Measurements from ENCODE around the gene DCAKD. TPM values are rescaled to one million over a fixed set of nuclear protein-coding genes. Genes with fewer than 3 reads are reported as not detected.
"Not testable (repeated sequence)": the region's sequence is repeated elsewhere in the genome, so short reads cannot be mapped to it uniquely, and the experiment has no call there.

Gene DCAKD
- polyA plus RNA-seq, 1 donor, result 26.3 TPM

GRCh38 chr17:45070001-45070400, 18.6 kb upstream of the DCAKD start:
- no peak overlapping the region for H3K27ac ChIP-seq (ENCODE audit: low read length)
- H3K9me3 ChIP-seq (ENCODE audit: control insufficient read depth, low read depth, low read length), result no peaks in the 10 kb centered on the region
- DNase-seq, result no peak
- H3K4me3 ChIP-seq (ENCODE audit: low read length), result no peak overlapping the region
- peaks cover 22% of the 10 kb centered on the region for H3K36me3 ChIP-seq (ENCODE audit: control insufficient read depth, insufficient read depth, low read length)
- H3K4me1 ChIP-seq (ENCODE audit: control insufficient read depth, insufficient read depth, low read length), result no peaks in the 10 kb centered on the region
- WGBS (ENCODE audit: insufficient coverage, low lambda C conversion rate), result no CpG with 5 or more reads among the region's 8 CpGs
- H3K27me3 ChIP-seq (ENCODE audit: control insufficient read depth, insufficient read depth, low read length), result no peaks in the 10 kb centered on the region

GRCh38 chr17:45067637-45068036, 16.2 kb upstream of the DCAKD start:
- Histone ChIP-seq H3K27ac (ENCODE audit: low read length) (no peak overlapping the region), H3K27me3 (ENCODE audit: control insufficient read depth, insufficient read depth, low read length) (no peaks in the 10 kb centered on the region), H3K36me3 (ENCODE audit: control insufficient read depth, insufficient read depth, low read length) (peaks cover 8% of the 10 kb centered on the region), H3K4me3 (ENCODE audit: low read length) (no peak overlapping the region), H3K9me3 (ENCODE audit: control insufficient read depth, low read depth, low read length) (no peaks in the 10 kb centered on the region), H3K4me1 (ENCODE audit: control insufficient read depth, insufficient read depth, low read length) (peaks cover 9% of the 10 kb centered on the region)
- no CpG with 5 or more reads among the region's 2 CpGs for WGBS (ENCODE audit: insufficient coverage, low lambda C conversion rate)
- no peak for DNase-seq

- WGBS (ENCODE audit: insufficient coverage, low lambda C conversion rate), result no CpG with 5 or more reads among the region's 1 CpG
- Histone ChIP-seq H3K27me3 (ENCODE audit: control insufficient read depth, insufficient read depth, low read length) (no peaks in the 10 kb centered on the region), H3K4me3 (ENCODE audit: low read length) (no peak overlapping the region), H3K9me3 (ENCODE audit: control insufficient read depth, low read depth, low read length) (no peaks in the 10 kb centered on the region), H3K36me3 (ENCODE audit: control insufficient read depth, insufficient read depth, low read length) (peaks cover under 1% of the 10 kb centered on the region), H3K27ac (ENCODE audit: low read length) (no peak overlapping the region), H3K4me1 (ENCODE audit: control insufficient read depth, insufficient read depth, low read length) (peaks cover 16% of the 10 kb centered on the region)
- no peak for DNase-seq
Measured at GRCh38 chr17:45063198-45063597, 11.8 kb upstream of the DCAKD start.

- WGBS (ENCODE audit: insufficient coverage, low lambda C conversion rate), result 32% methylated on average over 4 of the region's 15 CpGs
- no peaks in the 10 kb centered on the region for H3K36me3 ChIP-seq (ENCODE audit: control insufficient read depth, insufficient read depth, low read length)
- H3K4me3 ChIP-seq (ENCODE audit: low read length), result peak overlapping the region; percentile 95
- no peaks in the 10 kb centered on the region for H3K27me3 ChIP-seq (ENCODE audit: control insufficient read depth, insufficient read depth, low read length)
- peaks cover 16% of the 10 kb centered on the region for H3K4me1 ChIP-seq (ENCODE audit: control insufficient read depth, insufficient read depth, low read length)
- peak overlapping the region; percentile 75 for H3K27ac ChIP-seq (ENCODE audit: low read length)
- no peak for DNase-seq
- H3K9me3 ChIP-seq (ENCODE audit: control insufficient read depth, low read depth, low read length), result no peaks in the 10 kb centered on the region
Measured at GRCh38 chr17:45061606-45062205, 10.3 kb upstream of the DCAKD start.

- Histone ChIP-seq H3K36me3 (ENCODE audit: control insufficient read depth, insufficient read depth, low read length) (no peaks in the 10 kb centered on the region), H3K9me3 (ENCODE audit: control insufficient read depth, low read depth, low read length) (no peaks in the 10 kb centered on the region), H3K4me3 (ENCODE audit: low read length) (peak within 1 kb of the TSS; percentile 95), H3K27me3 (ENCODE audit: control insufficient read depth, insufficient read depth, low read length) (no peaks in the 10 kb centered on the region), H3K27ac (ENCODE audit: low read length) (peak within 1 kb of the TSS; percentile 78), H3K4me1 (ENCODE audit: control insufficient read depth, insufficient read depth, low read length) (peaks cover 16% of the 10 kb centered on the region)
- DNase-seq, result peak; percentile 98 to 100
- WGBS (ENCODE audit: insufficient coverage, low lambda C conversion rate), result 0% methylated on average over 3 of the region's 50 CpGs
Measured at GRCh38 chr17:45060797-45061605, 9.6 kb upstream of the DCAKD start, which contains the start of gene NMT1. Gene NMT1, plus strand, starts transcription at chr17:45061317. Its CDS starts 13 bp downstream, at chr17:45061330.

GRCh38 chr17:45060382-45060796, 9.0 kb upstream of the DCAKD start:
- 17% methylated on average over 8 of the region's 15 CpGs for WGBS (ENCODE audit: insufficient coverage, low lambda C conversion rate)
- no peak for DNase-seq
- Histone ChIP-seq H3K4me1 (ENCODE audit: control insufficient read depth, insufficient read depth, low read length) (peaks cover 16% of the 10 kb centered on the region), H3K27me3 (ENCODE audit: control insufficient read depth, insufficient read depth, low read length) (no peaks in the 10 kb centered on the region), H3K9me3 (ENCODE audit: control insufficient read depth, low read depth, low read length) (no peaks in the 10 kb centered on the region), H3K4me3 (ENCODE audit: low read length) (peak overlapping the region; percentile 95), H3K27ac (ENCODE audit: low read length) (peak overlapping the region; percentile 78), H3K36me3 (ENCODE audit: control insufficient read depth, insufficient read depth, low read length) (no peaks in the 10 kb centered on the region)

GRCh38 chr17:45052052-45052772, 780 bp upstream of the DCAKD start:
- no CpG with 5 or more reads among the region's 36 CpGs for WGBS (ENCODE audit: insufficient coverage, low lambda C conversion rate)

GRCh38 chr17:45051720-45052051, 254 bp upstream of the DCAKD start:
- DNase-seq; H3K27me3 ChIP-seq (ENCODE audit: control insufficient read depth, insufficient read depth, low read length): not testable (repeated sequence)

More at GRCh38 chr17:45052052-45052772, 780 bp upstream of the DCAKD start:
- Histone ChIP-seq H3K27me3 (ENCODE audit: control insufficient read depth, insufficient read depth, low read length) (no peaks in the 10 kb centered on the region), H3K36me3 (ENCODE audit: control insufficient read depth, insufficient read depth, low read length) (no peaks in the 10 kb centered on the region), H3K4me3 (ENCODE audit: low read length) (peak overlapping the region; percentile 73), H3K9me3 (ENCODE audit: control insufficient read depth, low read depth, low read length) (no peaks in the 10 kb centered on the region), H3K27ac (ENCODE audit: low read length) (peak overlapping the region; percentile 72), H3K4me1 (ENCODE audit: control insufficient read depth, insufficient read depth, low read length) (peaks cover 3% of the 10 kb centered on the region)
- DNase-seq, result peak in 1 of 2 donors; percentile 46

GRCh38 chr17:45050481-45051059, 862 bp downstream of the DCAKD start:
- peak in 1 of 2 donors; percentile 62 for DNase-seq
- Histone ChIP-seq H3K36me3 (ENCODE audit: control insufficient read depth, insufficient read depth, low read length) (no peaks in the 10 kb centered on the region), H3K4me3 (ENCODE audit: low read length) (peak overlapping the region; percentile 74), H3K27ac (ENCODE audit: low read length) (peak overlapping the region; percentile 96), H3K9me3 (ENCODE audit: control insufficient read depth, low read depth, low read length) (no peaks in the 10 kb centered on the region), H3K27me3 (ENCODE audit: control insufficient read depth, insufficient read depth, low read length) (no peaks in the 10 kb centered on the region), H3K4me1 (ENCODE audit: control insufficient read depth, insufficient read depth, low read length) (peaks cover 3% of the 10 kb centered on the region)
- WGBS (ENCODE audit: insufficient coverage, low lambda C conversion rate), result 0% methylated on average over 1 of the region's 14 CpGs

More at GRCh38 chr17:45051720-45052051, 254 bp upstream of the DCAKD start:
- H3K36me3 ChIP-seq (ENCODE audit: control insufficient read depth, insufficient read depth, low read length); H3K4me1 ChIP-seq (ENCODE audit: control insufficient read depth, insufficient read depth, low read length); H3K9me3 ChIP-seq (ENCODE audit: control insufficient read depth, low read depth, low read length); H3K27ac ChIP-seq (ENCODE audit: low read length): not testable (repeated sequence)
- WGBS (ENCODE audit: insufficient coverage, low lambda C conversion rate), result no CpG with 5 or more reads among the region's 54 CpGs
- H3K4me3 ChIP-seq (ENCODE audit: low read length), result peak overlapping the region; percentile 73
